ENCODE measurements around the gene ATXN1.

- no peak for TF ChIP-seq EZH2 (IDR thresholded peaks at IDR 0.05; ENCODE audit: insufficient read depth, poor library complexity, severe bottlenecking)
- TF ChIP-seq EZH2phosphoT487 (IDR thresholded peaks at IDR 0.05; ENCODE audit: insufficient read depth, low read depth): no peak
Observed at GRCh38 chr6:16442031-16442430, 319.2 kb downstream of the ATXN1 start.

All from GM23248 (cell line).